Measurements from ENCODE around the gene PAK5. TPM values are rescaled to one million over a fixed set of nuclear protein-coding genes. Genes with fewer than 3 reads are reported as not detected.

Gene PAK5
- total and polyA plus RNA-seq, 2 donors, result 0.05 to 0.48 TPM

DNA sequence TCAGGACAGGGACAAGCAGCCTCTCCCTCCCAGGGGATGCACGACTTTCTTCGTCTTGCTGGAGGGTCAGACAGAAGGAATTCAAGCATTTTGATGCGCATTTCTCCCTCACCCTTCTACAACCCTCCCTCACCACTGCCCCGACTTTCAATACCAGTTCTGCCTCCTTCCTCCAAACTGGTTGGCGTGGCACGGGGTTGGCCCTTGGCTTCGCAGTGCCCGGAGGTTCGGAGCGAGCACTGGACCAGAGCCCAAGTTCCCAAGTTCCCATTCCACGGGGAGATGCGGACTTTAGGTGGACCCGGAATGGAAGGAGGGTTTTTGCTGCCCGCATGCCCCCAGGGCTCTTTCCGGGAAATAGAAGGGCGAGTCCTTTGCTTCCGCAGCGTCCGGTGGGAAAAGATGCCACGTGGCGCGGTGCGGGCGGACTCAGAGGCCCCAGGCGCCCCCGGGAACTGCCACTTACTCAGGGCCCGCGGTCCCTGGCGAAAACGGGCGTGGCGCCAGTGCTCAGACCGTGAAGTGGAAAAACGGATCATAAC is 332.5 kb downstream of the PAK5 start:
- Histone ChIP-seq H3K36me3 (ENCODE audit: insufficient read depth) (no peaks in the 10 kb centered on the region), H3K4me1 (ENCODE audit: insufficient read depth) (no peaks in the 10 kb centered on the region), H3K27ac (ENCODE audit: low read depth) (no peak overlapping the region), H3K4me3 (ENCODE audit: low read depth, low read length) (no peak overlapping the region)
- DNase-seq (ENCODE audit: extremely low spot score), result no peak
- 7% methylated on average over 34 of the region's 34 CpGs for WGBS

DNA sequence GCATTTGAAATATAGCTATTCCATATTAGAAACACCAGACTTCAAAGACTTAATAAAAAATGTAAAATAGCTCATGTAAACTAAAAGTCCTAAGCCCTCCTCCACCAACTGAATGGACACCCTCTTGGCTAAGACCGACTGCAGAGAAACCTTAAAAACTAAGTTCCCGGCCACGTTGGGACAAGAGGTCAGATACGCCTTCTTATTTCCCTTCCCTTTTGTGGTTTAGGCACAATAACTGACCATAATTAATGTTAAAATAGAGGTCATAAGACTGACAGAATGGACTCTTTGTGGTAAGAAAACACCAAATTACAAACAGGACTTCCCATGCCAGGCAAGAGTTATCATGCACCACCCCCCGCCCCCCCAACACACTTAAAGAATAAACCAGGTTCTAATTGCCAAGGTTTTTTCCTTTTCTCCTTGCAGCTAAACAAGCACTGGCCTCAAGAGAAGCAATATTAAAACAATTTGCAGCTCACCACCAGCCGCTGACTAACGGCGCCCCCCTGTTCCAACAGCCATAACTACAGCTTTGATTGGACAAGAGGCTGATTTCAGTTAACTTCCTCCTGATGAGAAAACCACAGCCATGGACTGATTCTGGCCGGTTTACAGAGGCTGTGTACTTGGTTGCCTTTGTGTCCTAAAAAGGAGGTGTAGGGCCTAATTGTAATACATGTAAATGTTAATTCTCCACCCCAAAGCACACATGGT is 335.2 kb downstream of the PAK5 start:
- Histone ChIP-seq H3K27ac (ENCODE audit: low read depth) (no peak overlapping the region), H3K4me1 (ENCODE audit: insufficient read depth) (no peaks in the 10 kb centered on the region), H3K36me3 (ENCODE audit: insufficient read depth) (no peaks in the 10 kb centered on the region), H3K4me3 (ENCODE audit: low read depth, low read length) (no peak overlapping the region)
- DNase-seq (ENCODE audit: extremely low spot score), result no peak
- WGBS, result 45% methylated on average over 9 of the region's 9 CpGs

DNA sequence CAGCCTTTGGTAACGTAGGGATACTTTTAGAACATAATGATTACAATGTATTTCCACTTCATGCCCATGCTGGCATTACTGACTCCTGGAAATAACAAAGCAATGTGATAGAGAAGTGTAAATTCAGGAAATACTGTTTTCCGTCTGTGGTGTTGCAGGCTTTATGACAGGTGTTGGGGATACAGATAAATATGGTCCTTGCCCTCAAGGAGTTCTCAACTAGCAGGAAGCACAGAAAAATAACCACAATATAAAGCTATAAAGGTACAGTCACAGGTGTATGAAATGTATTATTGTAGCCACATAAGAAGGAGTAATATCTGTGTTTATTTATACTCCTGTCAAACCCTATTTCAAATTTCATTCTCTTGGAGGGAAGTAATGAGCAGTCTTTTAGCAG is 337.4 kb downstream of the PAK5 start:
- 68% methylated on average over 2 of the region's 2 CpGs for WGBS
- H3K27ac ChIP-seq (ENCODE audit: low read depth), result no peak overlapping the region
- H3K36me3 ChIP-seq (ENCODE audit: insufficient read depth), result no peaks in the 10 kb centered on the region
- H3K4me1 ChIP-seq (ENCODE audit: insufficient read depth), result no peaks in the 10 kb centered on the region
- no peak overlapping the region for H3K4me3 ChIP-seq (ENCODE audit: low read depth, low read length)
- DNase-seq (ENCODE audit: extremely low spot score), result no peak

DNA sequence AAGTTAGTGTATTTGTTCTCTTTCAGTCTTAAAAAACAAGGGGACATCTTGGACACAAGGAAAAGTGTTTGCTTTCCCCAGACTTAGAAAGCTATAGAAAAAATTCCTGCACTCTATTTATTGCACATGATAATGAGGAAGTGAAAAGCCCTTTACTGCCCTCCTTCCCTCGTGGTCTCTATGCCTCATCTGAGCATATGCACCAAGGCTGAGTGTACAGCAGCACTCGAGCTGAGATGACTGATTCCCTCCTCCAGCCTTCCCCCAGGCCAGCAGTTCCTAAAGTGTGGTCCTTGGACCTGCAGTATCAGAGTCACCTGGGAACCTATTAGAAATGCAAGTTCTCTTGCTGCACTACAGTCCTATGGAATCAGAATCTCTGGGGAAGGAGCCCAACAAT is 338.8 kb downstream of the PAK5 start:
- Histone ChIP-seq H3K4me3 (ENCODE audit: low read depth, low read length) (no peak overlapping the region), H3K27ac (ENCODE audit: low read depth) (no peak overlapping the region), H3K4me1 (ENCODE audit: insufficient read depth) (no peaks in the 10 kb centered on the region), H3K36me3 (ENCODE audit: insufficient read depth) (no peaks in the 10 kb centered on the region)
- 8% methylated on average over 2 of the region's 2 CpGs for WGBS
- DNase-seq (ENCODE audit: extremely low spot score), result no peak

DNA sequence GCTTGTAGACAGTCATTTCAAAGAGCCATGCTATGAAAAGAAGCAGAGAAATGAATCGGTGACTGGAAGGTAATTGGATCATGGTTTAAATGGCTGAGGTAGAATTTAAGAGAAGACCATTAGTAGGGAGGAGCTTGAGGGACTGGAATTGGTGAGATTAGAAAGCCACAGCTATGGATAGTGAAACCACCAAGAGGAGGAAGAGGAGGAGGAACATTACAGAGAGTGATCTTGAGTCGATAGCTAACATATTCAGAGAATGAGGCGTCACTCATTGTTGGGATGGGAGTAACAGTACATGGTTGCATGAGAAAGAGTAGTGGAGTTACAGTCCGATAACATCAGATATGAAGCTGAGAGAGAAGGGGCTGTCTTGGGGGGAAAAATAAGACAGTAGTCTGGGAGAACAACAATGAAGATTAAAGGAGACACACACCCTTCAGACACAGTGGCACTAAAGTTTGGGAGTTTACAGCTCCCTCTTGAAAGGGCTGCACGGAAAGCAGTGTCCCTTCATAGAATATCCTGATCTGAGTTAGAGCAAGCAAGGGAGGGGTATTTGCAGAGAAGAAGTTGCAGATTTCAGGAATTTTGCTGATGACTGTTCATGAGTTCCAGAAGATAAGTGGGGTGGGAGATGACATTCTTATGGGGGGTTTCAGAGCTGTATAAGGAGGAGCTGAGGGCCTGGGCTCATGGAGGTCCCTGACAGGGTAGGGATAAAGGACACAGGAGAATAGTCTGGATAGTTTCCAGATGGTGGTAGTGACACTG is 339.6 kb downstream of the PAK5 start:
- 83% methylated on average over 5 of the region's 5 CpGs for WGBS
- Histone ChIP-seq H3K4me3 (ENCODE audit: low read depth, low read length) (no peak overlapping the region), H3K27ac (ENCODE audit: low read depth) (no peak overlapping the region), H3K36me3 (ENCODE audit: insufficient read depth) (no peaks in the 10 kb centered on the region), H3K4me1 (ENCODE audit: insufficient read depth) (no peaks in the 10 kb centered on the region)
- DNase-seq (ENCODE audit: extremely low spot score), result no peak

DNA sequence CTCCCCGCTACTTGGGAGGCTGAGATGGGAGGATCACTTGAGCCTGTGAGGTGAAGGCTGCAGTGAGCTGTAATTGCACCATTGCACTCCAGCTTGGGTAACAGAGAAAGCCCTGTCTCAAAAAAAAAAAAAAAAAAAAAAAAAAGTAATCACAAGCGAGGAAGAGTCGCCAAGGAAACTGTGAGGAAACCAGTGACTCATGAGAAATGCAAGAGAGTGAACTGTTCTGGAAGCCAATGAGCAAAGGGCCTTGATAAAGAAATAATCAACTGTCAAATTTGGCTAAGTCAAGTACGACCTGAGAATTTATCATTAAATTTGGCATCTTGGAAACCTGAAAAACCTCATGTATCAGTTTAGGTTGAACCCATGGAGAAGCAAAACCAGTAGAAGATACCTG is 340.6 kb downstream of the PAK5 start:
- 82% methylated on average over 4 of the region's 4 CpGs for WGBS
- no peak overlapping the region for H3K27ac ChIP-seq (ENCODE audit: low read depth)
- no peaks in the 10 kb centered on the region for H3K4me1 ChIP-seq (ENCODE audit: insufficient read depth)
- H3K36me3 ChIP-seq (ENCODE audit: insufficient read depth), result no peaks in the 10 kb centered on the region
- no peak for DNase-seq (ENCODE audit: extremely low spot score)
- no peak overlapping the region for H3K4me3 ChIP-seq (ENCODE audit: low read depth, low read length)

DNA sequence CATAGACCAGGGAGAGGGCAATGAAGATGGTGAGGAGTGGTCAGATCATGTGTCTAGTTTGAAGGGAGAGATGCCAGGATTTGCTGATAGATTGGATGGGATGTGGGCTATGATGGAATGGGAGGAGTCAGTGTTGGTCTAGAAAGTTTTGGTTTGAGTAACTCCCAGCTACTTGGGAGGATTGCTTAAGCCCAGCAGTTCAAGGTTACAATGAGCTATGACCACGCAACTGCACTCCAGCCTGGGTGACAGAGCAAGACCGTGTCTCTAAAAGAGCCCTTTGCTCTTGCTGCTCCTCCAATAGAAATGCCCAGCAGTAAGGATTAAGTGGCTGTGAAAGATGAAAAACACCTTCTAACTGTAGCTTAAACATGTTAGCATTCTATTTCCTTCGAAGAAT is 342.7 kb downstream of the PAK5 start:
- DNase-seq (ENCODE audit: extremely low spot score), result no peak
- Histone ChIP-seq H3K4me3 (ENCODE audit: low read depth, low read length) (no peak overlapping the region), H3K4me1 (ENCODE audit: insufficient read depth) (no peaks in the 10 kb centered on the region), H3K36me3 (ENCODE audit: insufficient read depth) (no peaks in the 10 kb centered on the region), H3K27ac (ENCODE audit: low read depth) (no peak overlapping the region)
- WGBS, result 80% methylated on average over 3 of the region's 3 CpGs

DNA sequence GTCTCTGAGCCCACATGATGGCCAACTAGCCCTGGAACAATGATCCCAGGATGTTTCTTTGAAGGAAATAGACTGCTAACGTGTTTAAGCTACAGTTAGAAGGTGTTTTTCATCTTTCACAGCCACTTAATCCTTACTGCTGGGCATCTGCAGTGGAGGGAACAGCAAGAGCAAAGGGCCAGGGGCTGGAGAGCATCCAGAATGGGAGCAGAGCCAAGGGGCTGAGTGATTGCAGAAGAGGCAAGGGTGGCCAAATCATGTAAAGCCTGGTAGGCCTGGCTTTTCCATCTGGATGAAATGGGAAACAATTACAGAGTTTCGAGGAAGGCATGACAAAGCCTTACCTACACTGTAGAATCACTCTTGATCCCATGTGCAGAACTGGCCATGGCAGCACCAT is 343.2 kb downstream of the PAK5 start:
- H3K27ac ChIP-seq (ENCODE audit: low read depth), result no peak overlapping the region
- no peaks in the 10 kb centered on the region for H3K36me3 ChIP-seq (ENCODE audit: insufficient read depth)
- no peak overlapping the region for H3K4me3 ChIP-seq (ENCODE audit: low read depth, low read length)
- H3K4me1 ChIP-seq (ENCODE audit: insufficient read depth), result no peaks in the 10 kb centered on the region
- DNase-seq (ENCODE audit: extremely low spot score), result no peak
- WGBS, result 54% methylated on average over 2 of the region's 2 CpGs

DNA sequence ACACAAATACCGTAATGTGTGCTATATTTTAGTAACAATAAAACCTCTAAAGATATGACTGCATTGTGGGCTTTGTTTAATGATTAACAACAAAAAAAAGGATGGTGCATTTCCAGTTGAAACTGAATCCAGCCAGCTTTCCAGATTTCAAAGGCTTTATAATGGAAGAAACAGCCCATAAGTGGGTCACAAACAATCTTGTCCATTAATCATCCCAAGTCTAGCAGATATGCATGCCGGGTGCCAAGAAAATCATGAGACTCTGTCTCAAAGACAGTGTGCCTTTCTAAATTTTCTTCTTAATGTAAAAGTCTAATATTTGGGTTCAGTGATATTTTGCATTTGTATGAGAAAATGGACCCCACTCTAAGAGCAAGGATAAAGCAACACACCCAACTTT is 345.1 kb downstream of the PAK5 start:
- Histone ChIP-seq H3K4me3 (ENCODE audit: low read depth, low read length) (no peak overlapping the region), H3K27ac (ENCODE audit: low read depth) (no peak overlapping the region), H3K36me3 (ENCODE audit: insufficient read depth) (no peaks in the 10 kb centered on the region), H3K4me1 (ENCODE audit: insufficient read depth) (no peaks in the 10 kb centered on the region)
- DNase-seq (ENCODE audit: extremely low spot score), result no peak
- 66% methylated on average over 2 of the region's 2 CpGs for WGBS

DNA sequence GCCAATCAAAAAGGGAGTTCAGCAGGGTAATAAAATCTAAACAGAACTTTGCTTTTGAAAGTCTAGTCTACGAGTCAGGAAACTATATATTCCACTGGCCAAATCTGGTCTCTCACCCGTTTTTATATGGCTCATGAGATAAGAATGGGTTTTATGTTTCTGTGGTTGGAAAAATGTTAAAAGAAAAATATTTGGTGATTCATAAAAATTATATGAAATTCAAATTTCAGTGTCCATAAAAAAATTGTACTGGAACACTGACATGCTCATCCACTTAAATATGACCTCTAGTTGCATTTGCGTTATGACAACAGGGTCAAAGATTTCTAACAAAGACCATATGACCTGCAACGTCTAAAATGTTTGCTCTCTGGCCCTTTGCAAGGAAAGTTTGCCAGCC is 346.8 kb downstream of the PAK5 start:
- H3K27ac ChIP-seq (ENCODE audit: low read depth), result no peak overlapping the region
- no peak overlapping the region for H3K4me3 ChIP-seq (ENCODE audit: low read depth, low read length)
- no peaks in the 10 kb centered on the region for H3K4me1 ChIP-seq (ENCODE audit: insufficient read depth)
- WGBS, result 41% methylated on average over 4 of the region's 4 CpGs
- DNase-seq (ENCODE audit: extremely low spot score), result no peak
- H3K36me3 ChIP-seq (ENCODE audit: insufficient read depth), result no peaks in the 10 kb centered on the region

DNA sequence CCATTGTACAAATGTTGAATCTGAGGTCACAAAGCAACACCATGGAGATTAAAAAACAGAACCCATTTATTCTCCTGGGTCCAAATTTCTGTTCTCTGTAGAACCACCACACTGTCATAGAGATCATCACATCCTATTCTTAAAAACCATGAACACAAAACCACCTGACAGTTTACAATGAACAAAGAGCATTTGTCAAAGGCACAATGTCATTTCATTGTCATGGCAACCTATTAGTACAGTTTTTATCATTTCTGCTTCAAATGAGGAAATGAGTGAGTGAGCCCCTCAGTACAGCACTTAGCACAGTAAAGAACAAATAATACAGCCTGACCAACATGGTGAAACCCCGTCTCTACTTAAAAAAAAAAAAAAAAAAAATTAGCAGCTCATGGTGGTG is 347.6 kb downstream of the PAK5 start:
- 61% methylated on average over 1 of the region's 1 CpG for WGBS
- Histone ChIP-seq H3K4me3 (ENCODE audit: low read depth, low read length) (no peak overlapping the region), H3K4me1 (ENCODE audit: insufficient read depth) (no peaks in the 10 kb centered on the region), H3K27ac (ENCODE audit: low read depth) (no peak overlapping the region), H3K36me3 (ENCODE audit: insufficient read depth) (no peaks in the 10 kb centered on the region)
- DNase-seq (ENCODE audit: extremely low spot score), result no peak

DNA sequence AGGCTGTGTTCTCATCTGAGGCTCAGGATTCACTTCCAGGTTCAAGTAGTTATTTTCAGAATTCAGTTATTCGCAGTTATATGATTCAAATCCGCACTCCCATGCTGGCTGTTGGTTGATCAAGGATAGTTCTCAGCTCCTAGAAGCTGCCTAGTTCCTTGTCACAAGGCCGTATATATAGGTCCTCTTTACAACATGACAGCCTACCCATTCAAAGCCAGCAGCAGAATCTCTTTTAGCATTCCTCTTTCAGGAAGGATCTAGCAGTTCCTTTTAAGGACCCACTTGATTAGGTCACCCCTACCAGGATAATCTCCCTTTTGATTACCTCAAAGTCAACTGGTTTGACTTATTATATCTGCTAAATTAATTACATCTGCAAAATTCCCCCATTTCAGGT is 348.2 kb downstream of the PAK5 start:
- H3K4me1 ChIP-seq (ENCODE audit: insufficient read depth), result no peaks in the 10 kb centered on the region
- DNase-seq (ENCODE audit: extremely low spot score), result no peak
- 89% methylated on average over 3 of the region's 3 CpGs for WGBS
- H3K4me3 ChIP-seq (ENCODE audit: low read depth, low read length), result no peak overlapping the region
- no peak overlapping the region for H3K27ac ChIP-seq (ENCODE audit: low read depth)
- no peaks in the 10 kb centered on the region for H3K36me3 ChIP-seq (ENCODE audit: insufficient read depth)

DNA sequence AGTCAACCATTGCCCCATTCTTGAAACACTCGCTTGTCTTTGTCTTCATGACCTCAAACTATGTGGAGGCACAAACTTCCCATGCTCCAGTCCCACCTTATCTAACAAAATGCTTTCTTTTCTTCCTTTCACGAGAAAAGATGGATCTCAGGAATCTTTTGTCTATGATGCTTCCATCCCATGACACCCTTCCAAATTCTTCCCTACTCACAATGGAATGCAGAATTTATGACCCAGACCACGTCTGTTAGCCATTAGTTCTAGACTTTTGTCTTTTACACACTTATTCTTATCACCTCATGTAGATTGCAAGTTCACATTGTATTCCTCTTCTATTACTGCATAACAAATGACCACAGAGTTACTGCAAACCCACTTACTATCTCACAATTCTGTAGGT is 348.7 kb downstream of the PAK5 start:
- Histone ChIP-seq H3K4me3 (ENCODE audit: low read depth, low read length) (no peak overlapping the region), H3K36me3 (ENCODE audit: insufficient read depth) (no peaks in the 10 kb centered on the region), H3K4me1 (ENCODE audit: insufficient read depth) (no peaks in the 10 kb centered on the region), H3K27ac (ENCODE audit: low read depth) (no peak overlapping the region)
- WGBS, result 60% methylated on average over 3 of the region's 3 CpGs
- DNase-seq (ENCODE audit: extremely low spot score), result no peak

DNA sequence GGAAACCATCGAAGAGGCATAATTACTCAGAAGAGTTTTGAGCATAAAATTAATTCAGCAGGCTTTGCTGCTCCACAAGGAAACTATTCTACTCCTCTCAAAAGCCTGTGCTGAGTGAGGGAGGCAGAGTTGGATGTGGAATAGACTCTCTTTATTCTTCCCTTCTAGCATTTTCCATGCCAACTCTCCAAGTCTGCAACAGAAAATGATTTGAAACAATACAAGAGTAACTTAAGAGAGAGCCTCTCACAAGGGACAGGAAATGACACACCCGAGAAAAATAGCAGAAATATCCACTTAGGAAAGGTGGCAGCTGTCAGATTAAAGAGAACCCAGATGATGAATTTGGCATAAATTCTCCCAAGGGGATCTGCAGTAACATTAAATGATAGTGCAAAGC is 350.8 kb downstream of the PAK5 start:
- Histone ChIP-seq H3K36me3 (ENCODE audit: insufficient read depth) (no peaks in the 10 kb centered on the region), H3K27ac (ENCODE audit: low read depth) (no peak overlapping the region), H3K4me3 (ENCODE audit: low read depth, low read length) (no peak overlapping the region), H3K4me1 (ENCODE audit: insufficient read depth) (no peaks in the 10 kb centered on the region)
- WGBS, result 51% methylated on average over 2 of the region's 2 CpGs
- no peak for DNase-seq (ENCODE audit: extremely low spot score)

All from urinary bladder (tissue), 4 donors.